Heart left ventricle (tissue), 13 donors: ENCODE results near the gene TRPM3.

Experiments used
- CTCF ChIP-seq, 12 donors: fragments of 200-600 bp; sonication (generic) in 4 of 12; IDR thresholded peaks; one replicate each; pipeline versions ENCODE4 v1.5.0 to v1.8.0; 2018 to 2022; ENCODE audit warnings: antibody characterized with exemption in 12 of 12, mild to moderate bottlenecking in 5 of 12
- POLR2A ChIP-seq, 2 donors: fragments of 450-650 bp; IDR thresholded peaks; one replicate each; pipeline ENCODE4 v1.6.1; 2017; ENCODE audit warnings: antibody characterized with exemption in 2 of 2, mild to moderate bottlenecking in 2 of 2, moderate library complexity in 2 of 2
- donor health status: ischemic (EF 13 %, LVEDD 7.1; RV severe dilation, severe dysfunction).
- donor health status: DM: no; HTN: yes; CAD: no.
- donor health status: DM: no; HTN: no; CAD: no.
- donor health status: ischemic (EF 25% LVEDD 6.9; RV normal size, moderate dysfunction).
- donor health status: ischemic (EF 25% LVEDD 5.7; RV mildly dilated, moderate dysfunction).
- donor health status: ischemic (EF 35%, LVEDD 5.7; RV mildly dilated, moderate dysfunction).
- donor health status: nonischemic (EF 11% LVEDD 7.7; RV severe dilation, severe dysfunction).
- donor health status: DM: yes; HTN: yes; CAD: no.
- donor health status: PGD.
- donor health status: ischemic (EF 29% LVEDD 5.4; RV normal size, mild dysfunction).
- donor health status: nonischemic (EF 23%, LVEDD 6.1; RV moderate dilation, normal function).

DNA sequence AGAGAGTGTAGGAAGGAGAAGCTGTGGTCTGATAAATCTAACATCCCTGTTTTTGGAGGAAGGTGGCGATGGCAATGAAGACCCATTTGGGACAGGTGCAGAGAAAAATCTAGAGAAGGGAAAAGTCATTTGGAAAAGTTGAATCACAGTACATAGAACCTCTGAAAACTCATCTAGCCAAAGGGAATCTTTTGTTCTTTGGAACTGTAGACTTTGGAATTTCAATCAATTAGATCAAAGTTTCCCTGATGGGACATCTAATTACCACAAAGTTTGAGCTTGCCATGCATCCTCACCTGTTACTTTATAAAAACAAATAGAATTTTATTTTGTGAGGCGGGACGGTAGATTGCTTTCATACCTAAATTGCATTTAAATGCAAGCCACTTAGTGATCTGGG, 294.9 kb downstream of the TRPM3 start:
- TF ChIP-seq POLR2A (IDR thresholded peaks at IDR 0.05): no peak
- TF ChIP-seq CTCF (IDR thresholded peaks at IDR 0.05): no peak
